Stimulated activated CD8-positive, alpha-beta memory T cell treated with anti-CD3 and anti-CD28 coated beads, Interleukin-4, amount 100 ng/mL, for 24 hours (primary cell): ENCODE measurements around the gene GLRX.

Experiments used
- DNase-seq: peaks from one replicate; pipeline ENCODE4 v3.0.0-alpha.2; 2020; ENCODE audit warnings: low read depth

GLRX gene

GRCh38 chr5:95780597-95780996 is 41.9 kb downstream of the GLRX start:
- no peak for DNase-seq

GRCh38 chr5:95779611-95780010 is 42.9 kb downstream of the GLRX start:
- DNase-seq: no peak

- no peak for DNase-seq
Observed at GRCh38 chr5:95778713-95779436, 43.7 kb downstream of the GLRX start.

- no peak for DNase-seq
Observed at GRCh38 chr5:95777441-95777840, 45.1 kb downstream of the GLRX start.

GRCh38 chr5:95773335-95774059 is 49.0 kb downstream of the GLRX start:
- DNase-seq: no peak

GRCh38 chr5:95771892-95772291 is 50.6 kb downstream of the GLRX start:
- no peak for DNase-seq

GRCh38 chr5:95770830-95771708 is 51.5 kb downstream of the GLRX start:
- no peak for DNase-seq

- DNase-seq: no peak
Observed at GRCh38 chr5:95768731-95769130, 53.8 kb downstream of the GLRX start.

GRCh38 chr5:95763941-95764340 is 58.6 kb downstream of the GLRX start:
- no peak for DNase-seq
